ENCODE results near the gene CD248.

CD248 gene

DNA sequence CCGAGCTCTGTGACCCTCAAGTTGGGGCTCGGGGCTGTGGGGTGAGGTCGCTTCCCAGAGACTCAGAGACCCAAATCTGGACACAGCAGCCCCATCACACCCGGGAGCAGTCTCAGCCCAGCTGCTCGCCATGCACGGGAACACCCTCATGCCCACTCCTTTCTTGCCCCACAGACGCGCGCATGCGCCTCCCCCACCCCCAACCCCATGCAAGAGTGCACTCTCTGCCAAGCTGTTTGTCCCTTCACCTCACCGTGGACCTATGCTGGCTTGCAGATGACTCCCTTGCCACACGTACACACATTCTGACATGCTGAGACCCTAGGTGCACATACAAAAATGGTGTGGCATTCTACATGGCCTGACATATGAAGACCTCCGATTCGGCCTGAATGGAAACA lies 478 bp upstream of the CD248 start:
- POLR2A ChIA-PET, result no interaction called here
- CTCF ChIA-PET, result interaction anchor here (1.1 to 1.6 kb wide), 4 partner anchors 11 to 69 kb away, joined by 3 to 6 read pairs (median 4); no protein-coding TSS in a partner anchor
- TF ChIP-seq, protein P1, sequence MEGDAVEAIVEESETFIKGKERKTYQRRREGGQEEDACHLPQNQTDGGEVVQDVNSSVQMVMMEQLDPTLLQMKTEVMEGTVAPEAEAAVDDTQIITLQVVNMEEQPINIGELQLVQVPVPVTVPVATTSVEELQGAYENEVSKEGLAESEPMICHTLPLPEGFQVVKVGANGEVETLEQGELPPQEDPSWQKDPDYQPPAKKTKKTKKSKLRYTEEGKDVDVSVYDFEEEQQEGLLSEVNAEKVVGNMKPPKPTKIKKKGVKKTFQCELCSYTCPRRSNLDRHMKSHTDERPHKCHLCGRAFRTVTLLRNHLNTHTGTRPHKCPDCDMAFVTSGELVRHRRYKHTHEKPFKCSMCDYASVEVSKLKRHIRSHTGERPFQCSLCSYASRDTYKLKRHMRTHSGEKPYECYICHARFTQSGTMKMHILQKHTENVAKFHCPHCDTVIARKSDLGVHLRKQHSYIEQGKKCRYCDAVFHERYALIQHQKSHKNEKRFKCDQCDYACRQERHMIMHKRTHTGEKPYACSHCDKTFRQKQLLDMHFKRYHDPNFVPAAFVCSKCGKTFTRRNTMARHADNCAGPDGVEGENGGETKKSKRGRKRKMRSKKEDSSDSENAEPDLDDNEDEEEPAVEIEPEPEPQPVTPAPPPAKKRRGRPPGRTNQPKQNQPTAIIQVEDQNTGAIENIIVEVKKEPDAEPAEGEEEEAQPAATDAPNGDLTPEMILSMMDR (IDR thresholded peaks at IDR 0.05; ENCODE audit: control extremely low read depth, extremely low read depth, low read depth, missing control alignments), result no peak
- DNase-seq (ENCODE audit: extremely low spot score), result no peak

DNA sequence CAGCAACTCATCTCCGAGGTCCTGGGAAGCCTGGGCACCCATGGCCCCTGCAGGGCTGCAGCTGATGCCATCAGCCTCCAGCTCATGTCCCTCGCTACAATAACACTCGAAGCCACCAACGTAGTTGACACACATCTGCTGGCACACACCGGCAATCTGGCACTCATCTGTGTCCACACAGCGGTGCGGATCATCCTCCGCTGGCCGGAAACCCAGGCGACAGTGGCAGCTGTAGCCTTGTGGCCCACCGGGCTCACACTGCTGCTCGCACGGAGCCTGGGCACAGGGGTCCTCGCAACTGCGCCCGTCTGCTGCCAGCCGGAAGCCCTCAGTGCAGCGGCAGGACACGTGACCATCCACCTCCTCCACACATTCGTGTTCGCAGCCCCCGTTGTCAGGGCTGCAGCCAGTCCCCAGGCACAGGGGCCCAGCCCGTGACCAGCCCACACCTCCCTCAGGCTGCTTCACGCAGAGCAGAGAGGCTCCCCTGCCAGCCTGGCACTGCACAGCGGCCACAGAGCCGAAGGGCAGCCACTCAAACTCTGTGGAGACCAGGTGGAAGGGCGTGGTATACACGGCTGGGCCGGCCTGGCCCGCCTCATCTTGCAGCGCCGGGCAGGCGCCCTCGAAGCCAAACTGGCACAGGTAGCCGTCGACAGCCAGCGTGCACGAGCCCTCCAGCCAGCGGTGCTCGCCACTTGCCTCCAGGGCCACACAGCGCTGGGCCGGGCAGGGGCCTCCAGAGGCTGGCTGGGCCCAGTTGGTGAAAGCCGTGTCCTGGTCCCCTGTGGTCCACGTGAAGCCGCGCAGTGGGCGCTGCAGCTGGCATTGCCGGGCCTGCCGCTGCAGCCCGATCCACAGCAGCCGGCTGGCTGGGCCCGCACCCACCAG lies 678 bp downstream of the CD248 start:
- POLR2A ChIA-PET, result interaction anchor here (0.6 kb wide), 1 partner anchor 810 kb away, joined by 6 read pairs; no protein-coding TSS in a partner anchor
- TF ChIP-seq, protein P1 (IDR thresholded peaks at IDR 0.05; ENCODE audit: control extremely low read depth, extremely low read depth, low read depth, missing control alignments), result no peak
- no peak for DNase-seq (ENCODE audit: extremely low spot score)
- CTCF ChIA-PET, result interaction anchor here (0.8 to 1.6 kb wide), 6 partner anchors 13 to 73 kb away, joined by 3 to 4 read pairs (median 3); no protein-coding TSS in a partner anchor

DNA sequence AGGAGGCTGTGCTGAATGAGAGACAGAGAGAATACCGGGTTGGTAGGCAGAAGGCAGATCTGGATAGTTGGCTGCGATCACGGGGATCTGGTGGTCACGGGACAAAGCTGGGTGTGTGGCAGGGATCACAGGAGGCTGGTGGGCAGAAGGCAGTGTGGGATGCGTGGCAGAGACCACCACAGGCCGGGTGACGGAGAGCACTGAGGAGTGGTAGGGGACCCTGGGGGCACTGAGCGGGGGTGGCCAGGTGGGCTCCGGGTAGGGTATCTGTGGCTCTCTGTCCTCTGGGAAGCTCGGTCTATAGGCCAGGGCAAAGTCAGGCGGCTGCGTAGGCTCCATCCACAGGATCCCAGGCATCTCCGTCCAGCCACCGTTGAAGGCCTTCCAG lies 1.4 kb downstream of the CD248 start:
- POLR2A ChIA-PET, result no interaction called here
- CTCF ChIA-PET, result interaction anchor here (0.7 to 1.6 kb wide), 7 partner anchors 11 to 74 kb away, joined by 3 to 4 read pairs (median 3); no protein-coding TSS in a partner anchor
- DNase-seq (ENCODE audit: extremely low spot score), result no peak
- TF ChIP-seq, protein P1 (IDR thresholded peaks at IDR 0.05; ENCODE audit: control extremely low read depth, extremely low read depth, low read depth, missing control alignments), result no peak

DNA sequence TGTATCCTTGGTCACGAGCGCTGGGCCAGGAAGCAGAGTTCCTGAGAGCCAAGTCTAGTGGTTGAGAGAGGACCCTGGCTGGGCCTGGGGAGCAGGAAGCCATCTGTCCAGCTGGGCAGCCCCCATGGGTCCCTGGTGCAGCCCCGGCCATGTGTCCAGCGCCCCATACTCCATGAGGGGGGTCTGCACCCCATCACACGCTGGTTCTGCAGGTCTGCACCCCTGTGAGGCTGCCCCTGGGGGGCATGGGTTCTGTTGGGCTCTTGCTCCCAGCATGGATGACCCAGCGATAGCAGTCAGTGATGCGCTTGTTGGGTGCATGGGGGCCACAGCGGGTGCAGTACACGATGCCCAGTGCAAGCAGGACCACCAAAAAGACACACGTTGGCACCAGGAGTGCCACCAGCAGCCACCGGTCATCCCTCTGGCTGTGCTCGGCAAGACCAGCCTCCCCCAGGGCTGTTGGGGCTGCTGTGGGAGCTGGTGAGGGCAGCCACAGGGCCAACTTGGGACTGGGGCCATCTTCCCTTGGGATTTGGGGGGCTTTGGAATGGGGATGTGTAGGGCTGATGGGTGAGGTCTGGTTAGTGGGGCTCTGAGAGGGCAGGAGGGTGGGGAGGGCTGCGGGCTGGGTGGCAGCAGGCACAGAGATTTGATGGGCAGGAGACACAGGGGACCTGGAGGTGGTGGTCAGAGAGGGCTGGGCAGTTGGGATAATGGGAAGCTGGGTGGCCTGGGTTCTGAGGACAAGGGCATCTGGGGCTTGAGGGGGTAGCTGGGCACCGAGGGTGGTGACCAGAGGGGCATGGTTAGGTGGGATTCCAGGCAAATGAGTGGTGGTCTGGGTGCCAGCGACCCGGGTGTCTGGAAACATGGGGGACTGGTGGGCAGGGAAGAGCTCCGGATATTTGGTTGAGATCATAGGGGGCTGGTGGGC lies 2.0 kb downstream of the CD248 start:
- ChIA-PET POLR2A (no interaction called here), CTCF (interaction anchor here (0.7 to 1.3 kb wide), 6 partner anchors 12 to 75 kb away, joined by 3 to 4 read pairs (median 3); no protein-coding TSS in a partner anchor)
- DNase-seq (ENCODE audit: extremely low spot score), result no peak
- TF ChIP-seq, protein P1 (IDR thresholded peaks at IDR 0.05; ENCODE audit: control extremely low read depth, extremely low read depth, low read depth, missing control alignments), result no peak

DNA sequence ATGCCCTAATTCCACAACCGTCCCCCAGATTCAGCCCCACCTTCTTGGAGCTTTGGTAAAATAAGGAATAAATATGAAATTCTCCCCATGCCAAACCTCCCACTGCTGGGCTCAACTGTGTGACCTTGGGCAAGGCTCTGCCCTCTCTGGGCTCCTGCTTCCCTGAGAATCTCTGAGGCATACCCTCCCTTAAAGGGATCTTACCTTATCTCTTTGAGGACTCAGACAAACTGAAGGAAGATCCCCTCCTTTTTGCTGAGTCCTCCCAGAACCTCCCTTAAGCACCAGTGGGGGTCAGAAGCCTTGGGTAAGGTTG lies 2.7 kb downstream of the CD248 start:
- ChIA-PET POLR2A (no interaction called here), CTCF (interaction anchor here (1.5 to 5.9 kb wide), 3 partner anchors 18 to 102 kb away, joined by 4 to 126 read pairs (median 47); partner anchors contain the start of gene RIN1)
- TF ChIP-seq, protein P1 (IDR thresholded peaks at IDR 0.05; ENCODE audit: control extremely low read depth, extremely low read depth, low read depth, missing control alignments), result no peak
- no peak for DNase-seq (ENCODE audit: extremely low spot score)

Data from GM10248 (cell line).